Activated B cell treated with CpG ODN at 0.5 μM for 24 hours (primary cell): ENCODE measurements around the gene EYS. TPM values are rescaled to one million over a fixed set of nuclear protein-coding genes. Genes with fewer than 3 reads are reported as not detected.

Source experiments
- ATAC-seq: fragments of 200-7000 bp; cut with Tn5 transposase; one replicate; pipeline ENCODE4 v1.10.0; 2021; ENCODE audit warnings: low read depth, mild to moderate bottlenecking, moderate library complexity
- CTCF ChIA-PET: fragments of 350-600 bp; sonication (Branson Sonifier 250); formaldehyde crosslinking; loops from one replicate; lab custom pipeline; 2021; ENCODE audit warnings: antibody characterized with exemption; lab: Charles Lee
- POLR2A ChIA-PET: fragments of 350-600 bp; sonication (Branson Sonifier 250); formaldehyde crosslinking; loops from one replicate; lab custom pipeline; 2021; ENCODE audit warnings: antibody characterized with exemption; lab: Charles Lee
- DNase-seq: peaks from one replicate; pipeline ENCODE4 v3.0.0; 2022
- H3K27ac Mint-ChIP-seq: one replicate; pipeline ENCODE4 v1.8.0; 2020; ENCODE audit warnings: mixed read lengths
- H3K27me3 Mint-ChIP-seq: one replicate; pipeline ENCODE4 v1.8.0; 2021; ENCODE audit warnings: mixed read lengths
- H3K36me3 Mint-ChIP-seq: one replicate; pipeline ENCODE4 v1.8.0; 2021; ENCODE audit warnings: low read depth, mixed read lengths
- H3K4me1 Mint-ChIP-seq: one replicate; pipeline ENCODE4 v1.8.0; 2021; ENCODE audit warnings: mixed read lengths
- H3K4me3 Mint-ChIP-seq: one replicate; pipeline ENCODE4 v1.8.0; 2020; ENCODE audit warnings: mild to moderate bottlenecking, mixed read lengths
- H3K9me3 Mint-ChIP-seq: one replicate; pipeline ENCODE4 v1.8.0; 2020; ENCODE audit warnings: mixed read lengths
- intact Hi-C: fragments of 100-400 bp; cut with micrococcal nuclease; formaldehyde crosslinking; loops from one replicate; pipeline ENCODE4 v1.15.1; 2024
- total RNA-seq: library from RNA; stranded (reverse); gene quantifications from 2 replicates; pipeline ENCODE4 v1.2.3, GENCODE V29; 2022
- TF ChIP-seq, protein P1 (sequence below): fragments of 200-600 bp; IDR thresholded peaks from one replicate; pipeline ENCODE4 v1.8.0; 2022; ENCODE audit warnings: antibody characterized with exemption, mild to moderate bottlenecking

EYS gene
- total RNA-seq, 1 donor from 2014 or later = not detected

DNA sequence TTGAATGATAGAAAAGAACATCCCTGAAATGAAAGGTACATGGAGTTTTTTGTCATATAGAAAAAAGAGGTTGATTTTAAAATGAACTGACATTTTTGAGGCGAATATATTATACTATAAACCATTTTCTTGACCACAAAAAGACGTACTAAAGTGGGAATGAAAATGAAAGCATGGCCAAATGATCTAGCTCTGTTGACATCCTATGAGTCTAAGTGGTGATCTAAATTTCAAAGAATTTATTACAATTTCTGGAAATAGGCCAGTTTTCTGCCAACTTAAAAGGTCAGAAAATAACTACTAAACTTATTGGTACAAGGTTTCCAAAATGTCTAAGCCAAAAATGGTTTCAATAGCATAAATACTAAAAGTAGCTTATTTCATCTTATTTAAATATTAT is 536.8 kb downstream of the EYS start:
- H3K27ac Mint-ChIP-seq = no peak overlapping the region
- TF ChIP-seq, protein P1, sequence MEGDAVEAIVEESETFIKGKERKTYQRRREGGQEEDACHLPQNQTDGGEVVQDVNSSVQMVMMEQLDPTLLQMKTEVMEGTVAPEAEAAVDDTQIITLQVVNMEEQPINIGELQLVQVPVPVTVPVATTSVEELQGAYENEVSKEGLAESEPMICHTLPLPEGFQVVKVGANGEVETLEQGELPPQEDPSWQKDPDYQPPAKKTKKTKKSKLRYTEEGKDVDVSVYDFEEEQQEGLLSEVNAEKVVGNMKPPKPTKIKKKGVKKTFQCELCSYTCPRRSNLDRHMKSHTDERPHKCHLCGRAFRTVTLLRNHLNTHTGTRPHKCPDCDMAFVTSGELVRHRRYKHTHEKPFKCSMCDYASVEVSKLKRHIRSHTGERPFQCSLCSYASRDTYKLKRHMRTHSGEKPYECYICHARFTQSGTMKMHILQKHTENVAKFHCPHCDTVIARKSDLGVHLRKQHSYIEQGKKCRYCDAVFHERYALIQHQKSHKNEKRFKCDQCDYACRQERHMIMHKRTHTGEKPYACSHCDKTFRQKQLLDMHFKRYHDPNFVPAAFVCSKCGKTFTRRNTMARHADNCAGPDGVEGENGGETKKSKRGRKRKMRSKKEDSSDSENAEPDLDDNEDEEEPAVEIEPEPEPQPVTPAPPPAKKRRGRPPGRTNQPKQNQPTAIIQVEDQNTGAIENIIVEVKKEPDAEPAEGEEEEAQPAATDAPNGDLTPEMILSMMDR = no peak
- POLR2A ChIA-PET = no interaction called here
- DNase-seq = no peak
- no peak overlapping the region for H3K4me3 Mint-ChIP-seq
- no peaks in the 10 kb centered on the region for H3K4me1 Mint-ChIP-seq
- H3K36me3 Mint-ChIP-seq = no peaks in the 10 kb centered on the region
- CTCF ChIA-PET = no interaction called here
- intact Hi-C loops = no loop called here
- no peaks in the 10 kb centered on the region for H3K9me3 Mint-ChIP-seq
- H3K27me3 Mint-ChIP-seq = no peaks in the 10 kb centered on the region
- ATAC-seq = no peak

DNA sequence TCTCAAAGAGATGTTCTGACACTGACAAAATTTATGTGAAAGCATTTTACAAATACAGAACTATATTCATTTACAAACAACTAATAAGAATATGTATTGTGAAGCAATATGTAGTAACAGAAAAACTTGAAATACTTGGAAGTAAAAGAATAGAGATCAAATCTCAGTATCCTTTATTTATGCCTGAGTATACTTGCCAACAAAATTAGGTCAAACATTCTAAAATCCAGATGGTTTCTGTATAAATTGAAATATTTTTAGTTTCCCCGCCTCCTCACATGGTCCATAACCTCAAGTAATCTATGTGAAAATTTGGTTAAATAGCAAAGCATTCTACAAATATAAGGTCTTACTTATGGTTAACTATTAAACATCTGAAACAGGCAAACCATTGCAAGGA is 545.4 kb downstream of the EYS start:
- peaks cover 7% of the 10 kb centered on the region for H3K9me3 Mint-ChIP-seq
- H3K36me3 Mint-ChIP-seq = no peaks in the 10 kb centered on the region
- H3K27ac Mint-ChIP-seq = no peak overlapping the region
- no peak for DNase-seq
- CTCF ChIA-PET = no interaction called here
- intact Hi-C loops = no loop called here
- H3K27me3 Mint-ChIP-seq = no peaks in the 10 kb centered on the region
- no peak overlapping the region for H3K4me3 Mint-ChIP-seq
- no peak for ATAC-seq
- H3K4me1 Mint-ChIP-seq = no peaks in the 10 kb centered on the region
- TF ChIP-seq, protein P1 = no peak
- POLR2A ChIA-PET = no interaction called here

DNA sequence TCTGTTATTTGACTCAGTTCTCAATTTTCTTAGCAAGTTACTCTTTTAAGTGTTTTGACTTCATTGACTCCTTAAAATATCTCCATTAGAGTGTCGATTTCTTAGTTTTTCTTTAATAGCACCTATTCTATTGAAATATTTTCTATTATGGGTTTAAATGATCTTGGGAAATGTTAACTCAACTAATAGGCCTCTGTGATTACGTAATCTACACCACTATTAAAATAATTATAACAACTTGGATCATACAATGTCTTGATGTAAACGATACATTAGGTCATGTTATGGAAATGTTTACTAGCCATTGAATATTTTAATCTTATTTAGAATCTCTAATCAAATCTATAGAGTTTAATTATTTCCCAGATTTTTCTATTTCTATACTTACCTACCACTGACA is 550.0 kb downstream of the EYS start:
- no peak overlapping the region for H3K27ac Mint-ChIP-seq
- TF ChIP-seq, protein P1 = no peak

DNA sequence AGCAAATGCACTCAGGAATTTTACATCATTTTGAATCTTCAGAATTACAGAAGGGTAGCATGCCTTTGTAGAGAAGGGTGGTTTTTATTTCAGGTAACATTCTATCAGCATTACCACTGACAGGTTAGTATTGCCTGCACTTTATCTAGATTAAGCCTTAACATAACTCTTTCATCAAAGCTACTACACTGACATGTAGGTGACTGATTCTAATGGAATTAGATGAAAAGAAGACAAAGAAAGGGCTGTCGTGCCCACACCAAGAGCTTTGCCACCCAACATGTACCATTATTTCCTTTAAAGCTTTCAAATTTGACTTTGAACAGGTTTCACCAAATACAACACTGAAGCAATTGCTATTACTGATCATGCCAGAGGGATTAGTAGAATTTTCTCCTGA is 551.9 kb downstream of the EYS start:
- H3K4me3 Mint-ChIP-seq = no peak overlapping the region
- no peak for DNase-seq
- no peaks in the 10 kb centered on the region for H3K27me3 Mint-ChIP-seq
- H3K27ac Mint-ChIP-seq = no peak overlapping the region
- TF ChIP-seq, protein P1 = no peak
- POLR2A ChIA-PET = no interaction called here
- CTCF ChIA-PET = no interaction called here
- H3K36me3 Mint-ChIP-seq = no peaks in the 10 kb centered on the region
- peaks cover 10% of the 10 kb centered on the region for H3K9me3 Mint-ChIP-seq
- H3K4me1 Mint-ChIP-seq = no peaks in the 10 kb centered on the region
- intact Hi-C loops = no loop called here
- ATAC-seq = no peak

More for the DNA sequence above, 550.0 kb downstream of the EYS start:
- Mint-ChIP-seq H3K9me3 (peaks cover 8% of the 10 kb centered on the region), H3K27me3 (no peaks in the 10 kb centered on the region), H3K4me1 (no peaks in the 10 kb centered on the region), H3K4me3 (no peak overlapping the region), H3K36me3 (no peaks in the 10 kb centered on the region)
- ATAC-seq = no peak
- ChIA-PET CTCF (no interaction called here), POLR2A (no interaction called here)
- DNase-seq = no peak
- intact Hi-C loops = no loop called here

DNA sequence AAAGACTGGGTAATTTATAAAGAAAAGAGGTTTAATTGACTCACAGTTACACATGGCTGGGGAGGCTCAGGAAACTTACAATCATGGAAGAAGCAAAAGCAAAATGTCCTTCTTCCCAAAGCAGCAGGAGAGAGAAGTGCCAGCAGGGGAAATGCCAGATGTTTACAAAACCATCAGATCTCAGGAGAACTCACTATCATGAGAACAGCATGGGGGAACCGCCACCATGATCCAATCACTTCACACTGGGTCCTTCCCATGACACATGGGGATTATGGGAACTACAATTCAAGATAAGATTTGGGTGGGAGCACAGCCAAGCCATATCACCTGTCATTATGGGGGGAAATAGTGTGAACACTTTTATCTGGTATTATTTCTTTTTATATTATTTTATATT is 557.2 kb downstream of the EYS start:
- Mint-ChIP-seq H3K27me3 (no peaks in the 10 kb centered on the region), H3K9me3 (peaks cover 14% of the 10 kb centered on the region), H3K36me3 (no peaks in the 10 kb centered on the region), H3K27ac (no peak overlapping the region), H3K4me3 (no peak overlapping the region), H3K4me1 (no peaks in the 10 kb centered on the region)
- CTCF ChIA-PET = no interaction called here
- POLR2A ChIA-PET = no interaction called here
- intact Hi-C loops = no loop called here
- DNase-seq = no peak
- no peak for ATAC-seq
- TF ChIP-seq, protein P1 = no peak
